GM18507 (cell line): ENCODE measurements around the gene RELB.
A peak's percentile ranks its signal among the peaks of the same experiment; 100 is the strongest.

ENCODE experiments used
- DNase-seq: peaks from one replicate; pipeline ENCODE4 v3.0.0; 2011; ENCODE audit warnings: low read depth; ENCODE audit not compliant: insufficient read length; ENCODE audit errors: extremely low spot score
- FAIRE-seq: peaks from 2 replicates; lab custom pipeline; 2011; peaks lifted over from hg19 to GRCh38; lab: Jason Lieb, UNC

RELB gene

GRCh38 chr19:45011959-45012358 lies 10.7 kb downstream of the RELB start:
- FAIRE-seq (no peak), DNase-seq (no peak)

- peak; percentile 64 for DNase-seq
- FAIRE-seq: peak; percentile 96
Measured at GRCh38 chr19:45016388-45017314, 15.4 kb downstream of the RELB start.

GRCh38 chr19:45019187-45019586 lies 17.9 kb downstream of the RELB start:
- DNase-seq: no peak
- FAIRE-seq: no peak

GRCh38 chr19:45020071-45020470 lies 18.8 kb downstream of the RELB start:
- DNase-seq (no peak), FAIRE-seq (no peak)

- FAIRE-seq (no peak), DNase-seq (no peak)
Measured at GRCh38 chr19:45021971-45022370, 20.7 kb downstream of the RELB start.

GRCh38 chr19:45023048-45023447 lies 21.8 kb downstream of the RELB start:
- FAIRE-seq (no peak), DNase-seq (no peak)

- FAIRE-seq (no peak), DNase-seq (no peak)
Measured at GRCh38 chr19:45025264-45025663, 24.0 kb downstream of the RELB start.

- DNase-seq: no peak
- no peak for FAIRE-seq
Measured at GRCh38 chr19:45027371-45027770, 26.1 kb downstream of the RELB start.

- FAIRE-seq: no peak
- DNase-seq: no peak
Measured at GRCh38 chr19:45030825-45031224, 29.6 kb downstream of the RELB start.

GRCh38 chr19:45032421-45032820 lies 31.2 kb downstream of the RELB start:
- FAIRE-seq (no peak), DNase-seq (no peak)

- DNase-seq (no peak), FAIRE-seq (no peak)
Measured at GRCh38 chr19:45035755-45036154, 34.5 kb downstream of the RELB start.

- FAIRE-seq (no peak), DNase-seq (no peak)
Measured at GRCh38 chr19:45037393-45038169, 36.3 kb downstream of the RELB start.

- DNase-seq (peak; percentile 83), FAIRE-seq (peak; percentile 90)
Measured at GRCh38 chr19:45038931-45039893, 37.9 kb downstream of the RELB start, which contains the start of gene CLASRP. Gene CLASRP, plus strand, starts transcription at chr19:45039045. Its CDS starts 1,168 bp downstream, at chr19:45040213.

- no peak for DNase-seq
- no peak for FAIRE-seq
Measured at GRCh38 chr19:45040059-45040771, 39.0 kb downstream of the RELB start.

- DNase-seq (no peak), FAIRE-seq (no peak)
Measured at GRCh38 chr19:45041125-45041524, 39.9 kb downstream of the RELB start.

GRCh38 chr19:45045671-45046353 lies 44.5 kb downstream of the RELB start:
- DNase-seq (no peak), FAIRE-seq (no peak)

GRCh38 chr19:45046355-45046754 lies 45.1 kb downstream of the RELB start:
- FAIRE-seq (no peak), DNase-seq (no peak)

GRCh38 chr19:45047188-45047797 lies 46.0 kb downstream of the RELB start:
- no peak for DNase-seq
- peak; percentile 75 for FAIRE-seq
